HL-60 (cell line): ENCODE data around the gene FAT1.

Source experiments
- CTCF ChIP-seq: IDR thresholded peaks from one replicate; pipeline ENCODE4 v1.5.1; 2011; ENCODE audit warnings: low read length, control low read depth, inconsistent platforms; ENCODE audit not compliant: insufficient read depth
- GABPA ChIP-seq: IDR thresholded peaks from 2 replicates; pipeline ENCODE4 v1.6.1; 2012; ENCODE audit warnings: low read depth
- POLR2AphosphoS5 ChIP-seq: IDR thresholded peaks from 2 replicates; pipeline ENCODE4 v1.6.1; 2012; ENCODE audit warnings: low read depth
- REST ChIP-seq: IDR thresholded peaks from 2 replicates; pipeline ENCODE4 v1.6.1; 2012; ENCODE audit warnings: low read depth; ENCODE audit not compliant: insufficient replicate concordance
- SPI1 ChIP-seq: IDR thresholded peaks from 2 replicates; pipeline ENCODE4 v1.6.1; 2012; ENCODE audit warnings: low read depth, mild to moderate bottlenecking, borderline replicate concordance

- TF ChIP-seq CTCF (no peak), POLR2AphosphoS5 (no peak), GABPA (no peak), REST (no peak), SPI1 (no peak)
Measured at GRCh38 chr4:186596850-186597390, 126.7 kb downstream of the FAT1 start.
